GM12873 (cell line): ENCODE results near the gene PPP1R16B.

ENCODE experiments used
- CTCF ChIP-seq: IDR thresholded peaks from 2 replicates; pipeline ENCODE4 v1.5.1; 2012; ENCODE audit warnings: low read depth, mild to moderate bottlenecking, moderate library complexity, low read length, control low read depth; ENCODE audit not compliant: insufficient read depth; ENCODE audit errors: missing control alignments

Gene PPP1R16B

GRCh38 chr20:38857703-38858102, 52.2 kb downstream of the PPP1R16B start:
- no peak for TF ChIP-seq CTCF

GRCh38 chr20:38859070-38859690, 53.7 kb downstream of the PPP1R16B start:
- TF ChIP-seq CTCF = no peak

GRCh38 chr20:38861071-38861401, 55.5 kb downstream of the PPP1R16B start:
- TF ChIP-seq CTCF = no peak

- no peak for TF ChIP-seq CTCF
Observed at GRCh38 chr20:38862226-38862625, 56.7 kb downstream of the PPP1R16B start.

- TF ChIP-seq CTCF = no peak
Observed at GRCh38 chr20:38863024-38863851, 57.7 kb downstream of the PPP1R16B start.

GRCh38 chr20:38864662-38865061, 59.2 kb downstream of the PPP1R16B start:
- no peak for TF ChIP-seq CTCF

- no peak for TF ChIP-seq CTCF
Observed at GRCh38 chr20:38866265-38867061, 61.0 kb downstream of the PPP1R16B start.
